Effector CD4-positive, alpha-beta T cell (primary cell): ENCODE measurements around the gene CLEC10A.

Source experiments
- DNase-seq: peaks from one replicate; pipeline ENCODE4 v3.0.0-alpha.2; 2020

Gene CLEC10A

GRCh38 chr17:7035591-7036368 is 44.3 kb downstream of the CLEC10A start, which contains the start of gene SLC16A13:
Gene SLC16A13, plus strand, starts transcription at chr17:7036015. Its CDS starts 368 bp downstream, at chr17:7036383.
- peak; percentile 99 for DNase-seq

GRCh38 chr17:7034955-7035590 is 45.0 kb downstream of the CLEC10A start:
- no peak for DNase-seq

GRCh38 chr17:7029659-7030058 is 50.4 kb downstream of the CLEC10A start:
- DNase-seq, result no peak

GRCh38 chr17:7029096-7029495 is 51.0 kb downstream of the CLEC10A start:
- DNase-seq, result no peak

- DNase-seq, result no peak
Measured at GRCh38 chr17:7027335-7027734, 52.7 kb downstream of the CLEC10A start.

GRCh38 chr17:7026471-7027115 is 53.5 kb downstream of the CLEC10A start:
- DNase-seq, result no peak

- no peak for DNase-seq
Measured at GRCh38 chr17:7025245-7025644, 54.8 kb downstream of the CLEC10A start.
